ENCODE results near the gene GPR3.
"Not testable (repeated sequence)": the region's sequence is repeated elsewhere in the genome, so short reads cannot be mapped to it uniquely, and the experiment has no call there.

The GPR3 gene

DNA sequence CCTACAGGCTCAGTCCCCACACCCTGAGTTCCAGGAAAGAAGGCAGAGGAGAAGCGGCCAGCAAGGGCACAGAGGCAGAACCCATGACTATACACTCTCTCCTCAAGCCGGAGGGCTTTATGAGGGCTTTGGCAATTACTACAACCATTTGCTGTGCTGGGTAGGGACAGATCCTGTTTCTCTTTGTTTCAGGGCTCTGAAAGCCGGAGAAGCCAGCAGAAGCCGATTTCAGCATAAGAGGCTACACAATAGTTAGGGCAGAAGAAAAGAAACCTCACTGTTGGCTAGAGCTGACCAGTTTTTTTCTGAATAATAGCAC is 13.9 kb downstream of the GPR3 start:
- H3K9ac ChIP-seq: no peak overlapping the region
- no peaks in the 10 kb centered on the region for H3K79me2 ChIP-seq
- TF ChIP-seq CTCF (IDR thresholded peaks at IDR 0.05): no peak
- no peaks in the 10 kb centered on the region for H3K9me3 ChIP-seq (ENCODE audit: control insufficient read depth, low read length)
- H2AFZ ChIP-seq: no peak overlapping the region
- no peak overlapping the region for H3K4me2 ChIP-seq (ENCODE audit: low read length)
- no peaks in the 10 kb centered on the region for H3K27me3 ChIP-seq (ENCODE audit: control insufficient read depth, insufficient read depth, low read length)
- H3K27ac ChIP-seq: no peak overlapping the region
- peaks cover 4% of the 10 kb centered on the region for H3K4me1 ChIP-seq
- no peaks in the 10 kb centered on the region for H3K36me3 ChIP-seq (ENCODE audit: control insufficient read depth, insufficient read depth, low read length)
- H3K4me3 ChIP-seq (ENCODE audit: low read depth, low read length): no peak overlapping the region

- H2AFZ ChIP-seq; H3K36me3 ChIP-seq (ENCODE audit: control insufficient read depth, insufficient read depth, low read length); H3K9me3 ChIP-seq (ENCODE audit: control insufficient read depth, low read length); H3K4me1 ChIP-seq; H3K4me2 ChIP-seq (ENCODE audit: low read length); H3K9ac ChIP-seq; H3K27me3 ChIP-seq (ENCODE audit: control insufficient read depth, insufficient read depth, low read length); H3K79me2 ChIP-seq; H3K27ac ChIP-seq; H3K4me3 ChIP-seq (ENCODE audit: low read depth, low read length): not testable (repeated sequence)
Measured at GRCh38 chr1:27406791-27407190, 14.4 kb downstream of the GPR3 start.

- H3K27me3 ChIP-seq (ENCODE audit: control insufficient read depth, insufficient read depth, low read length): no peaks in the 10 kb centered on the region
- H3K4me2 ChIP-seq (ENCODE audit: low read length): no peak overlapping the region
- no peak overlapping the region for H3K27ac ChIP-seq
- H3K36me3 ChIP-seq (ENCODE audit: control insufficient read depth, insufficient read depth, low read length): no peaks in the 10 kb centered on the region
- H3K79me2 ChIP-seq: no peaks in the 10 kb centered on the region
- H3K9ac ChIP-seq: no peak overlapping the region
- H3K9me3 ChIP-seq (ENCODE audit: control insufficient read depth, low read length): no peaks in the 10 kb centered on the region
- peaks cover under 1% of the 10 kb centered on the region for H3K4me1 ChIP-seq
- H3K4me3 ChIP-seq (ENCODE audit: low read depth, low read length): no peak overlapping the region
- TF ChIP-seq CTCF (IDR thresholded peaks at IDR 0.05): no peak
- H2AFZ ChIP-seq: no peak overlapping the region
Measured at GRCh38 chr1:27408151-27408550, 15.7 kb downstream of the GPR3 start.

- Histone ChIP-seq H2AFZ (no peak overlapping the region), H3K9ac (no peak overlapping the region), H3K27ac (no peak overlapping the region), H3K79me2 (no peaks in the 10 kb centered on the region), H3K27me3 (ENCODE audit: control insufficient read depth, insufficient read depth, low read length) (no peaks in the 10 kb centered on the region), H3K4me3 (ENCODE audit: low read depth, low read length) (no peak overlapping the region), H3K4me1 (peaks cover 9% of the 10 kb centered on the region), H3K4me2 (ENCODE audit: low read length) (no peak overlapping the region), H3K9me3 (ENCODE audit: control insufficient read depth, low read length) (no peaks in the 10 kb centered on the region), H3K36me3 (ENCODE audit: control insufficient read depth, insufficient read depth, low read length) (no peaks in the 10 kb centered on the region)
- no peak for TF ChIP-seq CTCF (IDR thresholded peaks at IDR 0.05)
Measured at GRCh38 chr1:27409669-27410068, 17.2 kb downstream of the GPR3 start.

DNA sequence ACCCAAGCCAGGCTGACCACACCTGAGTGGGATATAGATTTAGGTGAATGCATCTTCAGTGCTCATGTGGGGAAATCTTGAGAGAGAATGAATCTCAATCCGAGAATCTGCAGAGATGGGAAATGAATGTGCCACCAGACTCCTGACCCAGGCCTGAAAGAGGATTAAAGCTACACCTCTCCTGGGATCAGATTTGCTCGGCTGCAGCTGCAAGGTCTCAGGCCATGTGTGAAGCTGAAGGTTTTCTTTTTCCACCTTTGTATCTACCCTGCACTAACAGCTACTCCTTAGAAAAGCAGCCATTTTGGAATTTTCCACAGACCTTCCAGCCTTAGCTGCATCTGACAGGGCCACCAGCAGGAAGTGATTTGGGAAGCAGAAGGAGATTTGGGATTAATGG is 18.3 kb downstream of the GPR3 start:
- Histone ChIP-seq H3K79me2 (no peaks in the 10 kb centered on the region), H3K36me3 (ENCODE audit: control insufficient read depth, insufficient read depth, low read length) (no peaks in the 10 kb centered on the region), H3K4me3 (ENCODE audit: low read depth, low read length) (no peak overlapping the region), H3K4me2 (ENCODE audit: low read length) (no peak overlapping the region), H3K9me3 (ENCODE audit: control insufficient read depth, low read length) (no peaks in the 10 kb centered on the region), H3K4me1 (peaks cover 9% of the 10 kb centered on the region), H2AFZ (no peak overlapping the region), H3K9ac (no peak overlapping the region), H3K27me3 (ENCODE audit: control insufficient read depth, insufficient read depth, low read length) (no peaks in the 10 kb centered on the region), H3K27ac (no peak overlapping the region)
- TF ChIP-seq CTCF (IDR thresholded peaks at IDR 0.05): no peak
